HFFc6 (cell line): ENCODE results near the gene ISYNA1. TPM values are rescaled to one million over a fixed set of nuclear protein-coding genes. Genes with fewer than 3 reads are reported as not detected.

Experiments
- DNase-seq: peaks from one replicate; pipeline ENCODE4 v3.0.0-alpha.2; 2018
- H3K27ac Mint-ChIP-seq: 2 replicates; pipeline ENCODE4 v1.8.0; 2020; ENCODE audit warnings: mild to moderate bottlenecking, mixed read lengths
- H3K27me3 Mint-ChIP-seq: 2 replicates; pipeline ENCODE4 v1.8.0; 2021; ENCODE audit warnings: mild to moderate bottlenecking, moderate library complexity, mixed read lengths; ENCODE audit not compliant: insufficient read depth
- H3K36me3 Mint-ChIP-seq: 2 replicates; pipeline ENCODE4 v1.8.0; 2021; ENCODE audit warnings: low read depth, mixed read lengths
- H3K4me1 Mint-ChIP-seq: 2 replicates; pipeline ENCODE4 v1.8.0; 2020; ENCODE audit warnings: low read depth, mixed read lengths
- H3K4me3 Mint-ChIP-seq: 2 replicates; pipeline ENCODE4 v1.8.0; 2020; ENCODE audit warnings: mild to moderate bottlenecking, moderate library complexity, mixed read lengths
- H3K9me3 Mint-ChIP-seq: 2 replicates; pipeline ENCODE4 v1.8.0; 2020; ENCODE audit warnings: mild to moderate bottlenecking, mixed read lengths
- total RNA-seq, 6 experiments: library from RNA; stranded (reverse); fragmentation: NEBNext Ultra II Directional; extraction: Animal tissue kit (Norgen Biotek cat#: 25700); gene quantifications; 2 replicates in 1 of 6; 3 replicates in 5 of 6; pipeline ENCODE4 v1.2.3, GENCODE V29; 2021
- TF ChIP-seq, protein P1 (sequence below): fragments of 200-600 bp; sonication (generic); IDR thresholded peaks from 2 replicates; pipeline ENCODE4 v1.5.0; 2021; ENCODE audit warnings: antibody characterized with exemption, mild to moderate bottlenecking

ISYNA1 gene
- total RNA-seq, 6 experiments from 2014 or later = 2.3 to 3.7 (median 3.2) TPM

DNA sequence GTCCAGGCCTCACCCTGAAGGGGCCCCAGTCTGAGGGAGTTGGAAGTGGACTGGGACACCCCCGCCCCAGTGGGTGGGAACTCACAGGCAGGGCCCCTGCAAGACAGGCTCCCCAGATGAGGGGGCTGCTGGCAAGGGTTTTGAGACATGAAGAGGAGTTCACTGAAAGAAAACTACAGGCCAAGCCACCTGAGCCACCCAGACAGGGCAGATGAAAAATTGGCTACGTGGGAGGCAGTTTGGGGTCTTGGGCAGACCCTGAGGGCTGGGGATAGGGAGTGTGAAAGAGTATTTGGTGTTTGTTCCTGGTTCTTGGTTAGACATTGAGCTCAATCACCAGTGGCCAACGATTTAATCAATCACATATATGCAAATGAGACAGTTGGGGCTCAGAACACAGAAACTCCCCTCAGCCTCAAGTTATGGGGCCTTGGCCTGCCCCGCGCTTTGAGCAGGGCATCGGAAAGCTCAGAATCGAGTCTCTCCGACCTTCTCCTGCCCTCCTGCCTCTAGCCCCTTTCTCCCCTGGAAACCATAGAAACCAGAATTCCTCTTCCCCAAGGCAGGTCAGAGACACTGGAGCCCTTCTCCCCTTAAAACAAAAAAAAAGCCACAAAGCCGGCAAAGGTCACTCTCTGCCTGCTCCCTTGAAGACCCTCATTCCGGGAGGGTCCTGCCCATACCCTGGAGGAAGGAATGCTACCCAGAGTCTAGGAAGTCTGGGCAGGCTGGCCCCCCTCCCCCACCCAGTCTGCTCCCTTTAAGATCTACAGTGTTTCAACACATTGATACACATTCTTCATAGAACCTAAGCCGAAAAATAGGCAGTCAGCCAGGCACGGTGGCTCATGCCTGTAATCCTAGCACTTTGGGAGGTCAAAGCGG is 1.3 kb upstream of the ISYNA1 start:
- Mint-ChIP-seq H3K9me3 (peaks cover 13% of the 10 kb centered on the region), H3K4me1 (peaks cover 25% of the 10 kb centered on the region), H3K27ac (peak overlapping the region; percentile 62), H3K27me3 (peaks cover 21% of the 10 kb centered on the region), H3K36me3 (peaks cover 25% of the 10 kb centered on the region), H3K4me3 (no peak overlapping the region; the same call in 1 of the 2 replicates)
- TF ChIP-seq, protein P1, sequence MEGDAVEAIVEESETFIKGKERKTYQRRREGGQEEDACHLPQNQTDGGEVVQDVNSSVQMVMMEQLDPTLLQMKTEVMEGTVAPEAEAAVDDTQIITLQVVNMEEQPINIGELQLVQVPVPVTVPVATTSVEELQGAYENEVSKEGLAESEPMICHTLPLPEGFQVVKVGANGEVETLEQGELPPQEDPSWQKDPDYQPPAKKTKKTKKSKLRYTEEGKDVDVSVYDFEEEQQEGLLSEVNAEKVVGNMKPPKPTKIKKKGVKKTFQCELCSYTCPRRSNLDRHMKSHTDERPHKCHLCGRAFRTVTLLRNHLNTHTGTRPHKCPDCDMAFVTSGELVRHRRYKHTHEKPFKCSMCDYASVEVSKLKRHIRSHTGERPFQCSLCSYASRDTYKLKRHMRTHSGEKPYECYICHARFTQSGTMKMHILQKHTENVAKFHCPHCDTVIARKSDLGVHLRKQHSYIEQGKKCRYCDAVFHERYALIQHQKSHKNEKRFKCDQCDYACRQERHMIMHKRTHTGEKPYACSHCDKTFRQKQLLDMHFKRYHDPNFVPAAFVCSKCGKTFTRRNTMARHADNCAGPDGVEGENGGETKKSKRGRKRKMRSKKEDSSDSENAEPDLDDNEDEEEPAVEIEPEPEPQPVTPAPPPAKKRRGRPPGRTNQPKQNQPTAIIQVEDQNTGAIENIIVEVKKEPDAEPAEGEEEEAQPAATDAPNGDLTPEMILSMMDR = 0 out of 2 replicates have a peak, but pooled peaks have one; percentile 37
- DNase-seq = peak; percentile 45

DNA sequence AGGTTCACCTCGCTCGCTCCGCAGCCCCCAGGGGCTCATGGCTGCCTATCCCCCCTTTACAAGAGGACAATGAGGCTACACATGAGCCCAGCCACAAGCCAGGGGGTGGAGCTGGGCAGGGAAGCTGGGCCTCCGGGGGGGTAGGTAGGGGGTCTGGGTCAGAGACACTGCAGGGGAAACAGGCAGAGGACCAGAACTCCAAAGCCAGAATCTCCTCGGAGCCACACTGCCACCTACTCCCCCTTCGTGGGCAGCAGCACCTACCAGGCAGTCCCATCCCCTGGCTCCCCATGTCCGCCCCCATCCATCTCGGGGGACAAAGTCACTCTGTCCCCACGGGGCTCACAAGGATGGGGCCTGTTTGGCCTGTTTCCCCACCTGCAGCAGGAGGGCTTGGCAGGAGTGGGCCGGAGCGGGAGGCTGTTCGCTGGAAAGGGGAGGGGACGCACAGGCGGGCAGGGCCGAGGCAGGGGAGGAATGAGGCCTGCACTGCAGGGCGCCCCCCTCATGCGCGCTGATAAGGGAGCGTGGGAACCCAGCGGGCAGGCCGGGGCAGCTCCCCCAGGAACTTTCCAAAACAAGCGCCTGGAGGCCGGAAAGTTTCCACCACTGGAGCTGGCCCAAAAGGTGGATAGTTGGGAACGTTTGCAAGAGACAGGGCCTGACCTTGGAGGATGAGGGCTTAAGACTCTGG is 545 bp upstream of the ISYNA1 start:
- Mint-ChIP-seq H3K9me3 (peaks cover 13% of the 10 kb centered on the region), H3K36me3 (peaks cover 24% of the 10 kb centered on the region), H3K27me3 (peaks cover 24% of the 10 kb centered on the region), H3K4me1 (peaks cover 25% of the 10 kb centered on the region), H3K4me3 (no peak overlapping the region), H3K27ac (peak overlapping the region; percentile 62)
- no peak for DNase-seq
- TF ChIP-seq, protein P1 = no peak

DNA sequence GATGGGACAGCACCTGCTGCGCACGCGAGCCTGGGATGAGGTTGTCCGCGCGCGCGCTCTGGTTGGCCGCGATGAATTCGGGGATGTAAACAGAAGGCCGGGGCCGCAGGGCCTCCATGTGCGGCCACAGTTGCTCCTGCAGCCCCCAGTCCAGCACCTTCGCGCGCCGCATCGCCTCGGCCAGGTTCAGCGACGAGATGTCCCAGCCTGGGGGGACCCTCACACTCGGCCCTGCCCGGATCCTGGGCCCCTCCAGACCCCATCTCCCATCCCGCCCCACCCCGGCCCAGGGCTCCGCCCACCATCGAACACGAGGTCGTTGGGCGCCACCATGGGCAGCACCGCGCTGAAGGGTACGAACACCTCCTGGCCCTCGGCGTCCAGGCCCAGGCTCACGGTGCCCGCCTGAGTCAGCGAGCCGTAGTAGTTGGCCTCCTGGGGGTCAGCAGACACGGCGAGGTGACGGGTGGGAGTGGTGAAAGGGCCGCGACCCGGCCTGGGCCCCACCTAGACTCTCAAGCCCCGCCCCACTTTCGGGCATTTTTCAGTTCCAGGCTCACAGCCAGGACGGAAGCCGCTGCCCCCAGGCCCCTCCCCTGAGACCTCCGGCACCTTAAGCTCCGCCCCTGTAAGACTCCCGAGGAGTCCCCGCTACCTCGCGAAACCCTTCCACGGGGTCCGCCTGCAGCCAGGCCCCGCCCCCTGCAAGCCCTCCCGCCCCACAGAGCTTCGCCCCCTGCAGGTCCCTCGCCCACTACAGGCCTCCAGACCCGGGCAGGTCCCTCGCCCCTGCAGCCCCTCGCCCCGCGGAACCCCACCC is 1.1 kb downstream of the ISYNA1 start:
- peaks cover 14% of the 10 kb centered on the region for H3K36me3 Mint-ChIP-seq
- peak overlapping the region; percentile 67 for H3K4me3 Mint-ChIP-seq
- H3K4me1 Mint-ChIP-seq = peaks cover 19% of the 10 kb centered on the region
- TF ChIP-seq, protein P1 = peak; percentile 47
- peaks cover 23% of the 10 kb centered on the region for H3K27me3 Mint-ChIP-seq
- peaks cover 8% of the 10 kb centered on the region for H3K9me3 Mint-ChIP-seq
- DNase-seq = peak; percentile 49
- H3K27ac Mint-ChIP-seq = no peak overlapping the region; the same call in 1 of the 2 replicates

DNA sequence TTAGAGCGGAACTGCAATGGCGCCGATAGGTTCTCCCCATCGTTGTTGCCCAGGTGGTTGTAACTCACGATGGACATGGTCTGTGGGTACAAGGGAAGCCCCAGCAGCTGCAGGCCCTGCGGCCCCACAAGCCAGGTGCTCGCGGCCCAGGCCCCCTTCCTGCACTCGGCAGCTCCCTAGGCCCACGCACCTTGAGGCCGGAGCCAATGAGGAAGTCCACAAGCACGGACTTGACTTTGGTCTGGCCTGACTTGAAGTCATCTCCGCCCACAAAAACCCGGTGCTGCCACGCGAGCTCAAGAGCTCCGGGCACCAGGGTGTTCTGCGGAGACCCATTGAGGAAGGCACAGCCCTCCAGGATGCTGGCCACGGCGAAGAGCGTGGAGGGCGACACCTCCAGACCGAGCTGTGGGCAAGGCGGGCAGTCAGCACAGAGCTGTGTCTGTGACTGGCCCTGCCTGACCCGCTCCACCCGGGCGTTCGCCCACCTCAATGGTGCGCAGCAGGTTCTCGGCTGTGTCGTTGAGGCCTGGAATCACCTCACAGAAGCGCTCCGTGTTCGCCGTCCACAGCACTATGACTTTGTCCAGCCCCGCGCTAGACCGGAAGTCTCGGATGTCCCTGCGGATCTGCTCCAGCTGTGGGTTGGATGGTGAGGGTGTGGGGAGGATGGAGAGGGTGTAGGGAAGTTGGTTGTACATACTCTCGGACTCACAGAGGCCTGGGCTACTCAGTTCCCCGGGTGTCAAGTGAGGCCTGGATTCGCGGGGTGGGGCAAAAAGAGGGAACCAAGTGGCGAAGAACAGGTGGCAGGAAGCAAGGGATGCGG is 1.9 kb downstream of the ISYNA1 start:
- H3K4me1 Mint-ChIP-seq = peaks cover 19% of the 10 kb centered on the region
- peak overlapping the region; percentile 62 for H3K4me3 Mint-ChIP-seq
- H3K27me3 Mint-ChIP-seq = peaks cover 23% of the 10 kb centered on the region
- peaks cover 14% of the 10 kb centered on the region for H3K36me3 Mint-ChIP-seq
- H3K27ac Mint-ChIP-seq = no peak overlapping the region; the same call in 1 of the 2 replicates
- H3K9me3 Mint-ChIP-seq = peaks cover 8% of the 10 kb centered on the region
- DNase-seq = no peak
- TF ChIP-seq, protein P1 = no peak
